HG02588 (cell line): Measurements from ENCODE around the gene THAP4.
"Not testable (repeated sequence)": the region's sequence is repeated elsewhere in the genome, so short reads cannot be mapped to it uniquely, and the experiment has no call there.

Source experiments
- ATAC-seq: cut with Tn5 transposase; IDR thresholded peaks from one replicate; pipeline ENCODE4 v1.9.1; 2021; ENCODE audit warnings: mild to moderate bottlenecking, moderate library complexity; ENCODE audit not compliant: unreplicated experiment

The THAP4 gene

GRCh38 chr2:241666627-241667400, 29.9 kb upstream of the THAP4 start:
- ATAC-seq, result no peak

GRCh38 chr2:241665731-241666440, 28.9 kb upstream of the THAP4 start:
- ATAC-seq, result no peak

GRCh38 chr2:241662731-241663130, 25.8 kb upstream of the THAP4 start:
- ATAC-seq, result not testable (repeated sequence)

GRCh38 chr2:241660593-241661213, 23.7 kb upstream of the THAP4 start:
- ATAC-seq, result no peak

- ATAC-seq, result no peak
Measured at GRCh38 chr2:241659150-241659739, 22.3 kb upstream of the THAP4 start.

GRCh38 chr2:241658296-241658695, 21.3 kb upstream of the THAP4 start:
- ATAC-seq, result no peak

- ATAC-seq, result no peak
Measured at GRCh38 chr2:241657786-241658254, 20.9 kb upstream of the THAP4 start.

GRCh38 chr2:241656190-241656741, 19.3 kb upstream of the THAP4 start:
- no peak for ATAC-seq

GRCh38 chr2:241655516-241656189, 18.7 kb upstream of the THAP4 start:
- no peak for ATAC-seq

- no peak for ATAC-seq
Measured at GRCh38 chr2:241654551-241654950, 17.6 kb upstream of the THAP4 start.

GRCh38 chr2:241653210-241653750, 16.3 kb upstream of the THAP4 start:
- no peak for ATAC-seq

- no peak for ATAC-seq
Measured at GRCh38 chr2:241652722-241653121, 15.8 kb upstream of the THAP4 start.

- no peak for ATAC-seq
Measured at GRCh38 chr2:241652142-241652541, 15.2 kb upstream of the THAP4 start.

GRCh38 chr2:241649927-241650326, 13.0 kb upstream of the THAP4 start:
- no peak for ATAC-seq

- ATAC-seq, result no peak
Measured at GRCh38 chr2:241649404-241649803, 12.4 kb upstream of the THAP4 start.

- no peak for ATAC-seq
Measured at GRCh38 chr2:241648453-241648852, 11.5 kb upstream of the THAP4 start.

- ATAC-seq, result no peak
Measured at GRCh38 chr2:241645915-241646645, 9.1 kb upstream of the THAP4 start.

- ATAC-seq, result no peak
Measured at GRCh38 chr2:241645056-241645914, 8.3 kb upstream of the THAP4 start.

GRCh38 chr2:241641631-241642030, 4.7 kb upstream of the THAP4 start:
- no peak for ATAC-seq
